ENCODE data around the gene CHN1. TPM values are rescaled to one million over a fixed set of nuclear protein-coding genes. Genes with fewer than 3 reads are reported as not detected.

CHN1 gene
- total RNA-seq, 1 donor from 2014 or later, result 8.1 TPM

DNA sequence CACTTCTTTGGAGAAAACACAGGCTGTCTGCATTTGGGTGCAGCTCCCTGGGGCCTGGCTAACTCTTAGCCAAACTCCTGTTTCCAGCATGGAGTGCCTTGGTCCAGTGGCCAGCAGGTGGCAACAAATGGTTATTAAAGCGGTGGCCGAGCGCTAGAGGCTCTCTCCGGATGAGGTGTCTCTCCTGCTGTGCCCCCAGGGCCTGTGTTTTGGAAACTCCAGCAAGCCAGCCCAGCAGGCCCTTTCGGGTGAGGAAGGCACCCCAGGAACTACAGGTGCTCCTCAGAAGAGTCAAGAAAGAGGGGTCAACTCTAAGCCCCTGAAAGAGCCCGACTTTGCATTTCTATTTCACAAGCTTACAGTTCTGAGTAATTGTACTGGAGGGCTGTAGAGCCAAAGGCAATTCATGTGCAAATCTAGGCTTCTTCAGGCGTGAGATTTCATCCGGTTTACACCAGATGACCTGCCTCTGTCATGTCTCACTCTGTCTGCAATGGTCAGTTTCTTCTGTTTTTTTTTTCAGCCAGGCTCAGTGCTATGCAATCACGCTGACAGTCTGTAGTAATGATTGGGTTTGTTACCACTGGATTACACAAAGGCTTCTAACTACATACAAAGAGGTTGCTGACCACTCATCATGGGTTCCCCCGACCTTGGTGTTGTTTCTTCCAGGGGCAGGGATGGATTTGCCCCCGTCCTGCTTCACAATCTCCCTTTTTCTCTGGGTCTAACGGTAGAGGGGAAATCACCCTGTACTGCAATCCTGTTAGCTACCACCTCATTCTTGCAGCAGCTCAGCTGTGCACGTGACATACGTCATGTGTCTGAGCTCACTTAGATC lies 233.3 kb downstream of the CHN1 start:
- peak; percentile 74 to 84 for DNase-seq (ENCODE audit: low read depth in 2 of 2)

DNA sequence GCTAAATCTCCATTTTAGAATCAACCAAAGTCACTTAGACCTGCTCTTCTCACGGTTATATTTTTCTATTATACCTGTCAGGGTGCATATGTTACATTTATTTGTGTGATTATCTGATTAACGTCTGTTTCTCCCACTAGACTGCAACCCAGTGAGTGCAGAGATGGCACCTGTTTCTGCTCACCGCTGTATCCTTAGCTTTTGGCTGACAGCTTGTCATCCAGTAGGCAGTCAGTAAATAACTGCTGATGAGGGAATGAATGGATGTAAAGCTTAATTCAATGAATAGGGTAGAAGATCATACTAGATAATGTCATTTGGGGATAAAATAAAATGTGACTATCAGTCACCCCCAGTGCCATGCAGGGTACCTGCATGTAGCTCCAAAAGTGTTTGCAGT lies 234.0 kb downstream of the CHN1 start:
- DNase-seq (ENCODE audit: low read depth in 2 of 2), result no peak

GRCh38 chr2:174768557-174768956 lies 236.6 kb downstream of the CHN1 start:
- DNase-seq (ENCODE audit: low read depth in 2 of 2), result no peak

- DNase-seq (ENCODE audit: low read depth in 2 of 2), result no peak
Observed at GRCh38 chr2:174766271-174766670, 238.9 kb downstream of the CHN1 start.

DNA sequence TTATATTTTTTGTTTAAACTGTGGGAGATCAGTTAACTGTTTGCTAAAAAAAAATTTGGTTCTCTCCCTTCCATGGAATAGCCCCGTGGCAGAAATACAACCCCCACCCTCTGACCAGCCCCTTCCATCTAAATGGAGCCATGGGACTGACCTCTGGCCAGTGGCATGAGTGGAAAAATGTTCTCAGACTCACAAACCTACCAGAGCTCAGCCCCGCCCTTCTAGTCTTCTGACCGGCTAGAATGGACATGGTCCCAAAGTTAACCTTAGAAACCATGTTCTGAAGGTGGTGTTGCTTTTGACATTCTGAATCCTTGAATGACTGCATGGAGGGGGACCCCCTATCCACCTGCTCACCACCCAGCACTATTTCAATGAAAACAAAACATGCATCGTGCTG lies 239.6 kb downstream of the CHN1 start:
- DNase-seq (ENCODE audit: low read depth in 2 of 2), result no peak

DNA sequence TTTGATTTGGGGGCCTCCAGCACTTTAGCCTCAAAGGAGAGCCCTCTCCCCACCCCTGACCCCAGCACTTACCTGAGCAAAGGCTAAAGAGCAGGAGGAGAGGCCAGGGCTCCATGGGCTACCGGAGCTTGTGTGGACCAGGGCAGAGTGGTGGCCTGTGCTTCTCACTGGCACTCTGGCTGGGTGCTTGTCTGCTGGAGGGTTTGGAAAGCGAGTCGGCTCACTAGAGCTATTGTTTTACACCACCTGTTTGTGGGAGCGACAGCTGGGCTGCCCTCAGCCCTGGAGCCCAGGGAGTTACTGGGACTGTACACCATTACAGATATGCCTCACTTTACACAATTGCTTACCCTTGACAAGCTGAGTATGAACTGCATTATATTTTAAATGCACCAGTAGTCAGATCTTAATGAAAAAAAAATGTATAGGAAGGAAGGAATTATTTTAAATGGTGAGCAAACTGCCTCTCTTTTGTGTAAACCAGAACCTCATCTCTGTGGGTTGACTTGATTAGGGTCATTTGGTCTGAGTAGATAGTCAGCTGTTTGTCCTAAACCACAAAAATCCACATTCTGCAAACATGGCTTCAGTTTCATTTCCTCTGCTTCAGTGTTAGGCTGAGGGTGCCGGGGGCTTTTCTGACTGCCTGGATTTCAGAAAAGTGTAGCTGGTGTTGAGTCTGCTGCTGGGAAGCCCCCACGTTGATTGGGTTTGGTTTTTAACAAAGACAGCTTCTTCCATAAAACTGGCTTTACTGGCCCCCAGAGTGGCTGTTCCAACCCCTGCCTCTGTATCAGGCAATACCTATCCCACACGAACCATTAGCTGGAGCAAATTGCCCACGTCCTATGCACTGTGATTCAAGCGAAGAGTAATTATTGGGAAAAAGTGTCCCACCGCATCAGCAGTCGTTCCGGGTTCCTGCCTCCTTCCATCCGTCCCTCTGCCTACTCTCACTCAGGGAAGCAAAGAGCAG lies 240.6 kb downstream of the CHN1 start, which contains the start of gene CHRNA1:
Gene CHRNA1, minus strand, starts transcription at position 193 of the 976 bp plus-strand sequence. Its CDS starts 78 bp downstream, at position 115.
- DNase-seq (ENCODE audit: low read depth in 2 of 2), result no peak

GRCh38 chr2:174763780-174764179 lies 241.4 kb downstream of the CHN1 start:
- DNase-seq (ENCODE audit: low read depth in 2 of 2), result no peak

GRCh38 chr2:174762464-174762863 lies 242.7 kb downstream of the CHN1 start:
- no peak for DNase-seq (ENCODE audit: low read depth in 2 of 2)

- DNase-seq (ENCODE audit: low read depth in 2 of 2), result peak in 1 of 2 donors; percentile 68
Observed at GRCh38 chr2:174761837-174762236, 243.3 kb downstream of the CHN1 start.

GRCh38 chr2:174760845-174761473 lies 244.2 kb downstream of the CHN1 start:
- no peak for DNase-seq (ENCODE audit: low read depth in 2 of 2)

DNA sequence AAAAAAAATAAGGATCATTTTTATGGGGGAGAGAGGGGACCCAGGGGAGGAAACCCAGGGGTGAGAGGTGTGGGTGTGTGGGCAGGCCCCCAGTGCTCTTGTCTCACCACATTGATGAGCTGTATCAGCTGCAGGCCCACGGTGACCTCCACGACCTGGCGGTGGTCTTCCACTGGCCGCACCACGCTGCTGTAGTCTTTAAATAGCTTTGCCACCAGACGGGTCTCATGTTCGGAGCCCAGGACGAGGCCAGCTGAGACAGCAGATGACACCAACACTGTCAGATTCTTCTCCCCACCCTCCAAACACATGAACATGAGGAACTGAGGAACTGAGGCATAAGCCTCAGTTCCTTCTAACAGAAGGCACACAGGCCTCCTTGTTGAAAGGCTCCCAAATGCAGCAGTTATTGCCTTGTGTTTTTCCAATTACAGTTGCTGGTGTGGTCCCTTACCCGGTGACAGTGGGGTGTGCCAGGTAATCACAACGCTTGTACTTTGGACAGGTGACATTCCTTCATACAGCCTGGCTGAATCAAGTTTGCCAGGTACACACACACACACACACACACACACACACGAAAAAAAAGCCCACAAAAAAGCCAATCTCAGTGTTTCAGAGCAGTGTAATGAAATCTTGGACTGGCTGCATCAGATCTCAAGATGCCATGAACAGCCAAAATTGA lies 245.7 kb downstream of the CHN1 start:
- DNase-seq (ENCODE audit: low read depth in 2 of 2), result no peak

DNA sequence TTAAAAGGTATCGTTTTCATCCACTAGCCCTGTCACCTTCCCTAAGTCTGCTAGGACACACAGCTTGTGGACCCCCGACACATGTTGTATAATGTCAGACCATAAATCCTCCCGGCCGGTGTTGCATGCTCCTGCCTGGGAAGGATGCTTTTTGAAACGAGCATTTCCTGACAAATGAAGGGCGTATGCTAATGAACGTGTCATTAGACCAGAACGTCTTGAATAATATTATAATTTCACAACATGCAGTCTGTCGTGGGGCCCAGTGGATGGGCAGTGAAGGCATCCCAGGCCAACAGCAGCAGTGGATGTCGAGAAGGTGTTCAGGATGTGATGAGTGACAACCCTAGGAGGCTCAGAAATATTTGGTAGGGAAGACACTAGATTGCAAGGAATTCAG lies 248.4 kb downstream of the CHN1 start:
- no peak for DNase-seq (ENCODE audit: low read depth in 2 of 2)

- DNase-seq (ENCODE audit: low read depth in 2 of 2), result no peak
Observed at GRCh38 chr2:174753038-174753633, 252.0 kb downstream of the CHN1 start.

DNA sequence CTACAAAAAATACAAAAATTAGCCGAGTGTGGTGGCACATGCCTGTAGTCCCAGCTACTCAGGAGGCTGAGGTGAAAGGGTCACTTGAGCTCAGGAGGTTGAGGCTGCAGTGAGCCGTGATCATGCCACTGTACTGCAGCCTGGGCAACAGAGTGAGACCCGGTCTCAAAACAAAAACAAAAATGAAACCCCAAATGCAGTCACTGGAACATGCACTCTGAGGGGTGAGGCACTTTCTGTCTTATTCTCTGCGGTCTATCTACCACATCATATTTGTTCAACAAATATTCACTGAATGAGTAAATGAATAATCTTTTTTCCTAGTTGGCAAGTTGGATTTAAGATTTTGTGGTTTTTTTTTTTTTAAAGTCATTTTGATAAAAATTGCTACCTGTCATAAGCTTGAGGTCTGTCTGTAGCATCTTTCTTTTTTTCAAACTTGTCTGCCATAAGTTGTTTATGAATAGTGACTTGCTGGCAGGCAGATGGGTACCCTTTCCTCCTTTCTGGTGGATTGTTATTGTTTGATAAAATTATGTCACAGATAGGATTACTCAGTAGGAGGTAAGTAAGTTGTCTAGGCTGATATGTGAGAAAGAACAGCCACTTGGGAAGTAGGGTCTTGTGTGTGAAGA lies 252.7 kb downstream of the CHN1 start:
- DNase-seq (ENCODE audit: low read depth in 2 of 2), result no peak

DNA sequence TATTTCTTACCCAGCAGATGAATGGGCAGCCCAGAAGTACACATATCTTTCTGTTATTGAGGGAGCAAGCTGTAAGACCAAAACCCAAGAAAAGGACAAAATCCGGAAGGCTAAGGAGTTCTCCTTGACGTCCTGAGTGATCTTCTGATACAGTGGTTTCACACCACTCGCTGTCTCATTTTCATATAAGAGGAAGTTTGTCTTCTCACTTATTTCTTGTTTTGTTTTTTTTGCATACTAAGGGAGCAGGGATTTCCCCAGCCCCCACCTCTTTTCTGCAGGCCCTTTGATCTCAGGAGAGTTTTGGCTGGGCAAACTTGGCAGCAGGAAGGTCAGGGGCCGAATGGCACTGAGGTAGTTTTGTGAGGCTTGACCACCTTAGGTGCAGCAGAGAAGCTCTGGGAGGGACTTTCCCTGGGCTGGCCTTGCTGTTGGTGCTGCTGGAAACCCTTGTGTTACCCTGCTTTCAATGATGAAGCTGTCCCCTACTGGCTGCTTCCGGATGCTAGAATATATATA lies 254.2 kb downstream of the CHN1 start:
- no peak for DNase-seq (ENCODE audit: low read depth in 2 of 2)

GRCh38 chr2:174749793-174750192 lies 255.4 kb downstream of the CHN1 start:
- no peak for DNase-seq (ENCODE audit: low read depth in 2 of 2)

- DNase-seq (ENCODE audit: low read depth in 2 of 2), result peak; percentile 55 to 74
Observed at GRCh38 chr2:174748948-174749347, 256.2 kb downstream of the CHN1 start.
